NCI-H2081 treated with DMSO at 0.1 percent for 48 hours (cell line): Measurements from ENCODE around the gene FAM174B.

ENCODE experiments used
- DNase-seq: peaks from one replicate; lab custom pipeline; 2025; lab: John Stamatoyannopoulos, UW

The FAM174B gene

GRCh38 chr15:92664178-92664900 lies 8.8 kb upstream of the FAM174B start:
- no peak for DNase-seq

- DNase-seq: no peak
Measured at GRCh38 chr15:92663250-92663951, 7.8 kb upstream of the FAM174B start.

- DNase-seq: no peak
Measured at GRCh38 chr15:92662762-92663161, 7.2 kb upstream of the FAM174B start.

- DNase-seq: no peak
Measured at GRCh38 chr15:92661956-92662355, 6.4 kb upstream of the FAM174B start.

- DNase-seq: no peak
Measured at GRCh38 chr15:92661069-92661468, 5.5 kb upstream of the FAM174B start.

GRCh38 chr15:92657486-92657885 lies 1.9 kb upstream of the FAM174B start:
- DNase-seq: no peak

GRCh38 chr15:92656089-92656488 lies 514 bp upstream of the FAM174B start:
- no peak for DNase-seq

GRCh38 chr15:92654662-92655061 lies 913 bp downstream of the FAM174B start:
- DNase-seq: no peak

GRCh38 chr15:92653836-92654539 lies 1.6 kb downstream of the FAM174B start:
- DNase-seq: peak; percentile 67

- no peak for DNase-seq
Measured at GRCh38 chr15:92653366-92653765, 2.2 kb downstream of the FAM174B start.

GRCh38 chr15:92652576-92652966 lies 3.0 kb downstream of the FAM174B start:
- DNase-seq: no peak

GRCh38 chr15:92651877-92652575 lies 3.5 kb downstream of the FAM174B start:
- no peak for DNase-seq

GRCh38 chr15:92650966-92651365 lies 4.6 kb downstream of the FAM174B start:
- DNase-seq: no peak

- no peak for DNase-seq
Measured at GRCh38 chr15:92650256-92650655, 5.3 kb downstream of the FAM174B start.

- DNase-seq: no peak
Measured at GRCh38 chr15:92648190-92648875, 7.2 kb downstream of the FAM174B start.

- no peak for DNase-seq
Measured at GRCh38 chr15:92647467-92648163, 8.0 kb downstream of the FAM174B start.

- DNase-seq: no peak
Measured at GRCh38 chr15:92646216-92646615, 9.4 kb downstream of the FAM174B start.

- DNase-seq: no peak
Measured at GRCh38 chr15:92645731-92646130, 9.8 kb downstream of the FAM174B start.

GRCh38 chr15:92645051-92645631 lies 10.4 kb downstream of the FAM174B start:
- no peak for DNase-seq

- DNase-seq: no peak
Measured at GRCh38 chr15:92643849-92644815, 11.4 kb downstream of the FAM174B start.
